Hepatic stellate cell (primary cell): ENCODE measurements around the gene ARVCF.

Experiments used
- DNase-seq: peaks from one replicate; pipeline ENCODE4 v3.0.0; 2011; ENCODE audit warnings: low spot score

Gene ARVCF

GRCh38 chr22:20015971-20016733, 471 bp downstream of the ARVCF start:
- DNase-seq = no peak

GRCh38 chr22:20015187-20015625, 1.4 kb downstream of the ARVCF start:
- DNase-seq = no peak

- DNase-seq = no peak
Measured at GRCh38 chr22:20014526-20015186, 2.0 kb downstream of the ARVCF start.

- peak; percentile 71 for DNase-seq
Measured at GRCh38 chr22:20013382-20013871, 3.2 kb downstream of the ARVCF start.

- DNase-seq = no peak
Measured at GRCh38 chr22:20012741-20013331, 3.8 kb downstream of the ARVCF start.

- DNase-seq = no peak
Measured at GRCh38 chr22:20011993-20012740, 4.5 kb downstream of the ARVCF start.

- DNase-seq = no peak
Measured at GRCh38 chr22:20011123-20011992, 5.3 kb downstream of the ARVCF start.

GRCh38 chr22:20010307-20011122, 6.1 kb downstream of the ARVCF start:
- DNase-seq = no peak

- no peak for DNase-seq
Measured at GRCh38 chr22:20009582-20010306, 6.9 kb downstream of the ARVCF start.

- DNase-seq = no peak
Measured at GRCh38 chr22:20009018-20009491, 7.6 kb downstream of the ARVCF start.

GRCh38 chr22:20008221-20008995, 8.2 kb downstream of the ARVCF start:
- DNase-seq = no peak

- no peak for DNase-seq
Measured at GRCh38 chr22:20004464-20004863, 12.2 kb downstream of the ARVCF start.

GRCh38 chr22:20003304-20003703, 13.3 kb downstream of the ARVCF start:
- no peak for DNase-seq

GRCh38 chr22:20002636-20003035, 14.0 kb downstream of the ARVCF start:
- no peak for DNase-seq

- no peak for DNase-seq
Measured at GRCh38 chr22:20002128-20002527, 14.5 kb downstream of the ARVCF start.

- no peak for DNase-seq
Measured at GRCh38 chr22:20001082-20001638, 15.5 kb downstream of the ARVCF start.

GRCh38 chr22:20000246-20001081, 16.2 kb downstream of the ARVCF start:
- DNase-seq = no peak
